GM23338 (cell line): ENCODE measurements around the gene EFCAB9. TPM values are rescaled to one million over a fixed set of nuclear protein-coding genes. Genes with fewer than 3 reads are reported as not detected.

Source experiments
- ATAC-seq: fragments of 200-7000 bp; cut with Tn5 transposase; 3 replicates; pipeline ENCODE4 v1.9.1; 2020
- DNase-seq: peaks from one replicate; pipeline ENCODE4 v3.0.0-alpha.2; 2015; ENCODE audit warnings: low spot score
- H2AFZ ChIP-seq: fragments of 200-600 bp; sonication (generic); 2 replicates; pipeline ENCODE4 v1.8.0; 2016; ENCODE audit warnings: antibody characterized with exemption, mild to moderate bottlenecking, moderate library complexity
- H3F3A ChIP-seq: fragments of 200-600 bp; sonication (generic); replicated peaks from 2 replicates; pipeline ENCODE4 v1.8.0; 2017; ENCODE audit warnings: antibody characterized with exemption, mixed run types, low read depth
- H3K27ac ChIP-seq: fragments of 200-600 bp; sonication (generic); 2 replicates; pipeline ENCODE4 v1.6.1; 2016; ENCODE audit warnings: low read depth
- H3K27me3 ChIP-seq: fragments of 200-600 bp; sonication (generic); 2 replicates; pipeline ENCODE4 v1.8.0; 2016; ENCODE audit warnings: mild to moderate bottlenecking, mixed run types, moderate library complexity; ENCODE audit not compliant: insufficient read depth
- H3K36me3 ChIP-seq: fragments of 200-600 bp; sonication (generic); 2 replicates; pipeline ENCODE4 v1.8.0; 2016; ENCODE audit warnings: mild to moderate bottlenecking; ENCODE audit not compliant: insufficient read depth
- H3K4me1 ChIP-seq: fragments of 200-600 bp; sonication (generic); 2 replicates; pipeline ENCODE4 v1.8.0; 2016; ENCODE audit warnings: mild to moderate bottlenecking, moderate library complexity; ENCODE audit not compliant: insufficient read depth
- H3K4me2 ChIP-seq: fragments of 200-600 bp; sonication (generic); 2 replicates; pipeline ENCODE4 v1.7.1; 2017; ENCODE audit warnings: mixed run types
- H3K4me3 ChIP-seq: fragments of 200-600 bp; sonication (generic); 2 replicates; pipeline ENCODE4 v1.6.1; 2016; ENCODE audit warnings: mixed run types
- H3K79me2 ChIP-seq: fragments of 200-600 bp; sonication (generic); replicated peaks from 2 replicates; pipeline ENCODE4 v1.8.0; 2017; ENCODE audit warnings: mild to moderate bottlenecking; ENCODE audit not compliant: insufficient read depth
- H3K9me2 ChIP-seq: fragments of 200-600 bp; sonication (generic); 2 replicates; pipeline ENCODE4 v1.8.0; 2017; ENCODE audit not compliant: insufficient read depth
- H4K20me1 ChIP-seq: fragments of 200-600 bp; sonication (generic); replicated peaks from 2 replicates; pipeline ENCODE4 v1.8.0; 2017; ENCODE audit warnings: mild to moderate bottlenecking; ENCODE audit not compliant: insufficient read depth
- H3K27ac Mint-ChIP-seq: 2 replicates; pipeline ENCODE4 v1.8.0; 2020; ENCODE audit warnings: inconsistent platforms, mild to moderate bottlenecking, moderate library complexity, mixed read lengths
- H3K27me3 Mint-ChIP-seq: 3 replicates; pipeline ENCODE4 v1.8.0; 2022; ENCODE audit warnings: low read depth, mild to moderate bottlenecking, moderate library complexity, mixed read lengths, inconsistent platforms; ENCODE audit not compliant: insufficient read depth, poor library complexity
- H3K36me3 Mint-ChIP-seq: 3 replicates; pipeline ENCODE4 v1.8.0; 2021; ENCODE audit warnings: low read depth, mild to moderate bottlenecking, inconsistent platforms, moderate library complexity, mixed read lengths
- H3K4me1 Mint-ChIP-seq: 3 replicates; pipeline ENCODE4 v1.8.0; 2020; ENCODE audit warnings: mild to moderate bottlenecking, inconsistent platforms, mixed read lengths
- H3K4me3 Mint-ChIP-seq: 3 replicates; pipeline ENCODE4 v1.8.0; 2021; ENCODE audit warnings: moderate library complexity, mild to moderate bottlenecking, inconsistent platforms, mixed read lengths
- H3K9me3 Mint-ChIP-seq: 3 replicates; pipeline ENCODE4 v1.8.0; 2020; ENCODE audit warnings: moderate library complexity, mild to moderate bottlenecking, inconsistent platforms, mixed read lengths
- CREB1 ChIP-seq: fragments of 250-450 bp; sonication (Bioruptor Pico); IDR thresholded peaks from 2 replicates; pipeline ENCODE4 v1.5.0; 2020; ENCODE audit warnings: low read depth, mild to moderate bottlenecking, moderate library complexity
- EZH2 ChIP-seq: fragments of 200-600 bp; sonication (generic); IDR thresholded peaks from one replicate; pipeline ENCODE4 v1.8.0; 2017; ENCODE audit warnings: antibody characterized with exemption, mild to moderate bottlenecking, low read depth; ENCODE audit not compliant: unreplicated experiment
- EZH2phosphoT487 ChIP-seq: fragments of 200-600 bp; sonication (generic); IDR thresholded peaks from one replicate; pipeline ENCODE4 v1.8.1; 2018; ENCODE audit warnings: antibody characterized with exemption; ENCODE audit not compliant: unreplicated experiment
- NANOG ChIP-seq: IDR thresholded peaks from 2 replicates; pipeline ENCODE4 v1.6.1; 2016; ENCODE audit warnings: antibody characterized with exemption, borderline replicate concordance
- POLR2AphosphoS5 ChIP-seq: IDR thresholded peaks from 2 replicates; pipeline ENCODE4 v1.6.1; 2016; ENCODE audit warnings: antibody characterized with exemption, low read depth
- ZNF114 ChIP-seq: fragments of 250-450 bp; sonication (Bioruptor Pico); IDR thresholded peaks from 2 replicates; pipeline ENCODE4 v1.5.0; 2020; ENCODE audit warnings: mild to moderate bottlenecking, moderate library complexity
- ZNF331 ChIP-seq: fragments of 250-450 bp; sonication (Bioruptor Pico); IDR thresholded peaks from 2 replicates; pipeline ENCODE4 v1.5.0; 2020; ENCODE audit warnings: low read depth, mild to moderate bottlenecking, moderate library complexity
- ZNF462 ChIP-seq: fragments of 250-450 bp; sonication (Bioruptor Pico); IDR thresholded peaks from 2 replicates; pipeline ENCODE4 v1.5.0; 2020; ENCODE audit warnings: mild to moderate bottlenecking, moderate library complexity
- polyA plus RNA-seq: library from polyadenylated mRNA; unstranded; fragments of >200 nt; fragmentation: Nextera tagmentation; extraction: Ambion mirVana; gene quantifications from 2 replicates; pipeline ENCODE4 v1.2.1, GENCODE V29; 2016
- total RNA-seq: library from RNA; depleted of rRNA; stranded (reverse); fragments of >200 nt; shearing (Covaris generic); gene quantifications from 2 replicates; pipeline ENCODE4 v1.2.3, GENCODE V29; 2014
- TF ChIP-seq, protein P1 (sequence below), 2 experiments: fragments of 200-600 bp in 1 of 2; sonication (generic) in 1 of 2; conservative IDR thresholded peaks; 2 replicates each; pipeline versions ENCODE4 v1.5.1 to v1.6.1; 2016 to 2017; ENCODE audit warnings: antibody characterized with exemption in 2 of 2, low read depth in 2 of 2, mild to moderate bottlenecking in 2 of 2, moderate library complexity in 1 of 2

EFCAB9 gene
- total and polyA plus RNA-seq, 2 experiments from 2014 or later, result not detected

DNA sequence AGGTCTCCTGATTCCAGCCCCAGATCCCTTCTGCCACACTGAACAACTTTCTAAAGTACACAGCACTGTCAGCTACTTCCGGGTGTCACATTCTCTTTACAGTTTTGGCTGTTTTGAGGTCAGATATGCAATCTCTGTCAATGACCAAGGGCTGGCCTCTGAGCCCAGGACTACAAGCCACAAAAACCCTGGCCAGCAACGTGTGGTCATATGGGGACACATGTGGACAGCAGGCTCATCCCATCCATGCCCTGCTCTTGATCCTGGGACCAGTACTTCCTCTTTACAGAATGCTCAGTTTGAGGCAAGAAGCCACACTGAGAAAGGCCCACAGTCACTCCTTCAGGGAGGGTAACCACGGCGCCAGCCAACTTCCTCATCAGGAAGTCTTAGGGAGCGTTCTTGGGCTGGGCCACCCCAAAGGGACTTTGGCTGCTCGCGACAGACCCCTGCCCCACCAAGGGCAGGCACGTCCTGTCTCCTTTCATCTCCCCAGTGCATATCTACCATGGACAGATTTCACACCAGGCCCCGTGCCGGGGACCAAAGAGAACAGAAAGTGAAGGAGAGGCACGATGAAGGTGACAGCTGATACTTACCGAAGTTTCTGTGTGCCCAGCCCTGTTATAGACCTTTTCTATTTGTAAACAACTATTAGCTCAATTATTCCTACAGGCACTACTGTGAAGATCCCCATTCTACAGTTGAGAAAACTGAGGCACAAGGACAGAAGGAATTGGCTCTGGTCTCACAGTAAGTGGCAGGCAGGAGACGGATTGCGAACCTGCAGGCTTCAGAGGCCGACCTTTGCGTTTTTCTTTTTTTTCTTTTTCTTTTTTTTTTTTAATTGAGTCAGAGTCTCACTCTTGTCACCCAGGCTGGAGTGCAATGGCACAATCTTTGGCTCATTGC, 43.2 kb upstream of the EFCAB9 start:
- Histone ChIP-seq H4K20me1 (no peaks in the 10 kb centered on the region; the same call in 1 of the 2 replicates), H3K4me1 (no peaks in the 10 kb centered on the region), H3K79me2 (no peaks in the 10 kb centered on the region), H3K9me2 (no peaks in the 10 kb centered on the region), H3K27ac (no peak overlapping the region), H3K36me3 (no peaks in the 10 kb centered on the region), H3K4me3 (no peak overlapping the region), H3K27me3 (no peaks in the 10 kb centered on the region), H3F3A (0 out of 2 replicates have a peak, but pooled peaks cover 3% of the 10 kb centered on the region), H3K4me2 (no peak overlapping the region), H2AFZ (no peak overlapping the region)
- no peak overlapping the region for H3K27ac Mint-ChIP-seq
- peaks cover 9% of the 10 kb centered on the region for H3K27me3 Mint-ChIP-seq
- peaks cover 3% of the 10 kb centered on the region; the same call in 1 of the 3 replicates for H3K4me1 Mint-ChIP-seq
- TF ChIP-seq ZNF331, result no peak
- TF ChIP-seq CREB1, result no peak
- TF ChIP-seq ZNF462 (CRISPR knock-in tag), result no peak
- no peak for TF ChIP-seq EZH2
- no peak for TF ChIP-seq EZH2phosphoT487
- TF ChIP-seq, protein P1, sequence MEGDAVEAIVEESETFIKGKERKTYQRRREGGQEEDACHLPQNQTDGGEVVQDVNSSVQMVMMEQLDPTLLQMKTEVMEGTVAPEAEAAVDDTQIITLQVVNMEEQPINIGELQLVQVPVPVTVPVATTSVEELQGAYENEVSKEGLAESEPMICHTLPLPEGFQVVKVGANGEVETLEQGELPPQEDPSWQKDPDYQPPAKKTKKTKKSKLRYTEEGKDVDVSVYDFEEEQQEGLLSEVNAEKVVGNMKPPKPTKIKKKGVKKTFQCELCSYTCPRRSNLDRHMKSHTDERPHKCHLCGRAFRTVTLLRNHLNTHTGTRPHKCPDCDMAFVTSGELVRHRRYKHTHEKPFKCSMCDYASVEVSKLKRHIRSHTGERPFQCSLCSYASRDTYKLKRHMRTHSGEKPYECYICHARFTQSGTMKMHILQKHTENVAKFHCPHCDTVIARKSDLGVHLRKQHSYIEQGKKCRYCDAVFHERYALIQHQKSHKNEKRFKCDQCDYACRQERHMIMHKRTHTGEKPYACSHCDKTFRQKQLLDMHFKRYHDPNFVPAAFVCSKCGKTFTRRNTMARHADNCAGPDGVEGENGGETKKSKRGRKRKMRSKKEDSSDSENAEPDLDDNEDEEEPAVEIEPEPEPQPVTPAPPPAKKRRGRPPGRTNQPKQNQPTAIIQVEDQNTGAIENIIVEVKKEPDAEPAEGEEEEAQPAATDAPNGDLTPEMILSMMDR (conservative IDR thresholded peaks at IDR 0.05; ENCODE audit: low read depth in 2 of 2), result no peak
- TF ChIP-seq POLR2AphosphoS5, result no peak
- no peak for TF ChIP-seq NANOG
- no peak for TF ChIP-seq ZNF114 (CRISPR knock-in tag)
- no peaks in the 10 kb centered on the region; the same call in 2 of the 3 replicates for H3K9me3 Mint-ChIP-seq
- no peaks in the 10 kb centered on the region for H3K36me3 Mint-ChIP-seq
- DNase-seq (no peak), ATAC-seq (no peak)
- no peak overlapping the region for H3K4me3 Mint-ChIP-seq
